ENCODE measurements around the gene LRRK1.

The LRRK1 gene

DNA sequence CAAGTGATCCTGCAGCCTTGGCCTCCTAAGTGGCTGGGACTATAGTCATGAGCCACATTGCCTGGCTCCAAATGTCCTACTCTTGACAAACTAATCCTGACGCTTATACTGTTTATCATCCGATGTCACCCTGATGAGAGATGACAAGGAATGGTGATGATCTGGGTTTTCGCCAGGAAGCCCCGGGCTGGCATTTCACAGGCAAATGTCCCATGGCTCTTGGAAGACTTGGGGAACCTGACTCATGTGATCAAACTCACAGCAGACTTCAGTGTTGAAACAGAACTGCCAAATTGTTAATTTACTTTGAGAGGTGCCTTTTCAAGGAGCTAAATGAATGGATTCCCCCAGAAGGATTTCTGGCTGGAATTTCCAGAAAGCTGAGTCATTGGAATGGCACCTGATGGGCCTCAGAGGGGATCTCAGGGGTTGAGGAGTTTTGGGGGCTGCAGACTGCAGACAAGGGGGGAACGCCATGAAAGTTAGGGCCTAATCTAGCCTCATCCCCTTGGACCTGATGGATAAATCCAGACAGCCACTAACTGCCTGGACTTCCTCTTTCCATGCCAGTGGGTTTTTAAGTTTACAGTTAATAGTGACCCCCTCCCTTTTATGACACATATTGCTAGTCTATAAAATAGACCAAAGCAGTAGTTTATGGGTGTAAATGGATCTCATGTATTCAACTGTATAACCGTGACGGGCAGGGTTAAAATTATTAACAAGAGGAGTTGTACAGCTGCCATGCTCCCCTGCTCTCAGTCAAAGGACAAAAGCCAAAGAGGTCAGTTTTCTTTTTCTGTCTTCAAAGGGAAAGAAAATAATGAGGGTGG, 186.1 kb downstream of the LRRK1 start:
- no peak for DNase-seq
- H3K27ac ChIP-seq (ENCODE audit: low read length) = no peak overlapping the region
- H2AFZ ChIP-seq (ENCODE audit: low read depth, low read length) = no peak overlapping the region
- no peak overlapping the region for H3K4me3 ChIP-seq (ENCODE audit: low read depth in 1 of 2, low read length in 2 of 2)
- no peaks in the 10 kb centered on the region for H3K36me3 ChIP-seq (ENCODE audit: insufficient read depth, low read length)
- no peaks in the 10 kb centered on the region for H4K20me1 ChIP-seq (ENCODE audit: insufficient read depth, low read length)
- no peaks in the 10 kb centered on the region for H3K27me3 ChIP-seq (ENCODE audit: insufficient read depth, low read length, poor library complexity)
- ATAC-seq (ENCODE audit: insufficient read depth, low read depth) = no peak
- H3K9me3 ChIP-seq (ENCODE audit: insufficient read depth, low read length, severe bottlenecking) = peaks cover 2% of the 10 kb centered on the region
- no peaks in the 10 kb centered on the region for H3K79me2 ChIP-seq (ENCODE audit: insufficient read depth, low read length)
- TF ChIP-seq, protein P1, sequence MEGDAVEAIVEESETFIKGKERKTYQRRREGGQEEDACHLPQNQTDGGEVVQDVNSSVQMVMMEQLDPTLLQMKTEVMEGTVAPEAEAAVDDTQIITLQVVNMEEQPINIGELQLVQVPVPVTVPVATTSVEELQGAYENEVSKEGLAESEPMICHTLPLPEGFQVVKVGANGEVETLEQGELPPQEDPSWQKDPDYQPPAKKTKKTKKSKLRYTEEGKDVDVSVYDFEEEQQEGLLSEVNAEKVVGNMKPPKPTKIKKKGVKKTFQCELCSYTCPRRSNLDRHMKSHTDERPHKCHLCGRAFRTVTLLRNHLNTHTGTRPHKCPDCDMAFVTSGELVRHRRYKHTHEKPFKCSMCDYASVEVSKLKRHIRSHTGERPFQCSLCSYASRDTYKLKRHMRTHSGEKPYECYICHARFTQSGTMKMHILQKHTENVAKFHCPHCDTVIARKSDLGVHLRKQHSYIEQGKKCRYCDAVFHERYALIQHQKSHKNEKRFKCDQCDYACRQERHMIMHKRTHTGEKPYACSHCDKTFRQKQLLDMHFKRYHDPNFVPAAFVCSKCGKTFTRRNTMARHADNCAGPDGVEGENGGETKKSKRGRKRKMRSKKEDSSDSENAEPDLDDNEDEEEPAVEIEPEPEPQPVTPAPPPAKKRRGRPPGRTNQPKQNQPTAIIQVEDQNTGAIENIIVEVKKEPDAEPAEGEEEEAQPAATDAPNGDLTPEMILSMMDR (IDR thresholded peaks at IDR 0.05; ENCODE audit: borderline replicate concordance, extremely low read depth, low read length, poor library complexity, severe bottlenecking) = no peak
- no peak for TF ChIP-seq EZH2 (IDR thresholded peaks at IDR 0.05; ENCODE audit: borderline replicate concordance, low read depth, low read length, severe bottlenecking)
- no peak overlapping the region for H3K4me2 ChIP-seq (ENCODE audit: insufficient read depth, low read length)
- H3K4me1 ChIP-seq (ENCODE audit: insufficient read depth, low read length) = no peaks in the 10 kb centered on the region
- no peak overlapping the region for H3K9ac ChIP-seq (ENCODE audit: low read depth, low read length)

DNA sequence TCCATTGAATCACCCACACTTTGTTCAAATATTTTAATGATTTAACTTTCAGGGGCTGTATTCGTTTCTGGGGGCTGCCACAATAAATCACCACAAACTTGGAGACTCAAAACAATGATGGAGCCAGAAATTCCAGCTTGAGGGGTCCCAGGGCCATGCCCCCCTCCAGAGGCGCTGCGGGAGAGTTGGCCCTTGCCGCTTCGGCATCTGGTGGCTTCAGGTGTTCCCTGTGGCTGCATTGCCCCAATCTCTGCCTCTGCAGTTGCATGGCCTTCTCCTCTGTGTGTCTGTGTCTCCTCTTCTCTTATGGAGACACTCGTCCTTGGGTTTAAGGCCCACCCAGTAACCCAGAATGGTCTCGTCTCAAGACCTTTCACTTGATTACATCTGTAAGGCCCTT, 187.9 kb downstream of the LRRK1 start:
- Histone ChIP-seq H3K79me2 (ENCODE audit: insufficient read depth, low read length) (no peaks in the 10 kb centered on the region), H3K4me3 (ENCODE audit: low read depth in 1 of 2, low read length in 2 of 2) (no peak overlapping the region), H3K4me1 (ENCODE audit: insufficient read depth, low read length) (no peaks in the 10 kb centered on the region), H3K27me3 (ENCODE audit: insufficient read depth, low read length, poor library complexity) (no peaks in the 10 kb centered on the region), H3K27ac (ENCODE audit: low read length) (no peak overlapping the region), H2AFZ (ENCODE audit: low read depth, low read length) (no peak overlapping the region), H3K36me3 (ENCODE audit: insufficient read depth, low read length) (no peaks in the 10 kb centered on the region), H3K4me2 (ENCODE audit: insufficient read depth, low read length) (no peak overlapping the region), H4K20me1 (ENCODE audit: insufficient read depth, low read length) (no peaks in the 10 kb centered on the region), H3K9ac (ENCODE audit: low read depth, low read length) (no peak overlapping the region), H3K9me3 (ENCODE audit: insufficient read depth, low read length, severe bottlenecking) (peaks cover 2% of the 10 kb centered on the region)
- ATAC-seq (ENCODE audit: insufficient read depth, low read depth) = no peak
- TF ChIP-seq, protein P1 (IDR thresholded peaks at IDR 0.05; ENCODE audit: borderline replicate concordance, extremely low read depth, low read length, poor library complexity, severe bottlenecking) = no peak
- no peak for TF ChIP-seq EZH2 (IDR thresholded peaks at IDR 0.05; ENCODE audit: borderline replicate concordance, low read depth, low read length, severe bottlenecking)
- no peak for DNase-seq

DNA sequence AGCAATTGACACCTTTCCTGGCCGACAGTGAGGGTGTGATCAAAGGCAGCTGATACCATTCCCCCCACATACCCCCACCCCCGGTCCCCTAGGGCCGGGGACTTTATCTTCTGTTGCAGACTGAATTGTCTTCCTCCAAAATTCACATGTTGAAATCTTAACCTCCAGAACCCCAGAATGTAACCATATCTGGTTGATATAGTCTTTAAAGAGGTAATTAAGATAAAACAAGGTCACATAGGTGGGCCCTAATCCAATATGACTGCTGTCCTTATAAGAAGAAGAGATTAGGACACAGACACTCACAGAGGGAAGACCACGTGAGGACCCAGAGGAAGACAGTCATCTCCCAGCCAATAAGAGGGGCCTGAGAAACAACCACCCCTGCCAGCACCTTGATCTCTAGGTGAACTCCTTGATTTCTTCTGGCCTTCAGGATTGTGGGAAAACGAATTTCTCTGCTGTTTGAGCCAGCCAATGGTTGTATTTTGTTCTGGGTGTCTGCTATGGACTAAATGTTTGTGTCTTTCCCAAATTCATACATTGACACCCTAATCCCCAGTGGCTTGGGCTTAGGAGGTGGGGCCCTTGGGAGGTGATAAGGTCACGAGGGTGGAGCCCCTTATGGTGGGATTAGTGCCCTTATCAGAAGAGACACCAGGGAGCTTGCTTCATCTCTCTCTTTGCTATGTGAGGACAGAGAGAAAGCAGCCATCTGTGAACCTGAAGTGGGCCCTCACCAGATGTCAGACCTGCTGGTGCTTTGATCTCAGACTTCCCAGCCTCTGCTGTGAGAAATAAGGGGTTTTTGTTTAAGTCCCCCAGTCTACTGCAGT, 188.7 kb downstream of the LRRK1 start:
- no peak overlapping the region for H2AFZ ChIP-seq (ENCODE audit: low read depth, low read length)
- H3K27me3 ChIP-seq (ENCODE audit: insufficient read depth, low read length, poor library complexity) = no peaks in the 10 kb centered on the region
- ATAC-seq (ENCODE audit: insufficient read depth, low read depth) = no peak
- no peak for DNase-seq
- H3K27ac ChIP-seq (ENCODE audit: low read length) = no peak overlapping the region
- no peak overlapping the region for H3K4me2 ChIP-seq (ENCODE audit: insufficient read depth, low read length)
- H3K4me3 ChIP-seq (ENCODE audit: low read depth in 1 of 2, low read length in 2 of 2) = no peak overlapping the region
- no peaks in the 10 kb centered on the region for H3K36me3 ChIP-seq (ENCODE audit: insufficient read depth, low read length)
- H3K79me2 ChIP-seq (ENCODE audit: insufficient read depth, low read length) = no peaks in the 10 kb centered on the region
- H3K9ac ChIP-seq (ENCODE audit: low read depth, low read length) = no peak overlapping the region
- peaks cover 2% of the 10 kb centered on the region for H3K9me3 ChIP-seq (ENCODE audit: insufficient read depth, low read length, severe bottlenecking)
- H4K20me1 ChIP-seq (ENCODE audit: insufficient read depth, low read length) = no peaks in the 10 kb centered on the region
- TF ChIP-seq, protein P1 (IDR thresholded peaks at IDR 0.05; ENCODE audit: borderline replicate concordance, extremely low read depth, low read length, poor library complexity, severe bottlenecking) = no peak
- no peak for TF ChIP-seq EZH2 (IDR thresholded peaks at IDR 0.05; ENCODE audit: borderline replicate concordance, low read depth, low read length, severe bottlenecking)
- H3K4me1 ChIP-seq (ENCODE audit: insufficient read depth, low read length) = no peaks in the 10 kb centered on the region
